Endothelial cell of umbilical vein (primary cell): ENCODE data around the gene CDK18. TPM values are rescaled to one million over a fixed set of nuclear protein-coding genes. Genes with fewer than 3 reads are reported as not detected.

Source experiments
- BruUV-seq: library from RNA; stranded (reverse); fragments of 400-500 nt; replicated peaks from 2 replicates; lab custom pipeline; 2021; lab: Mats Ljungman, UMichigan
- CTCF ChIA-PET: fragments of 300-600, 350-600 bp; sonication (Branson Sonifier 250); formaldehyde crosslinking; loops from one replicate; lab custom pipeline; 2021; ENCODE audit warnings: antibody characterized with exemption, inconsistent platforms; lab: Charles Lee
- POLR2A ChIA-PET: fragments of 300-600, 350-600 bp; sonication (Branson Sonifier 250); formaldehyde crosslinking; loops from one replicate; lab custom pipeline; 2021; ENCODE audit warnings: antibody characterized with exemption, inconsistent platforms; lab: Charles Lee
- DNase-seq: peaks from one replicate; pipeline ENCODE4 v3.0.0-alpha.2; 2011; ENCODE audit warnings: low read depth, low spot score
- FAIRE-seq: peaks from 2 replicates; lab custom pipeline; 2011; peaks lifted over from hg19 to GRCh38; lab: Jason Lieb, UNC
- H2AFZ ChIP-seq: 2 replicates; pipeline ENCODE4 v1.6.0; 2012; ENCODE audit warnings: low read depth, low read length, control low read depth, inconsistent platforms
- H3K27ac ChIP-seq: 2 replicates; pipeline ENCODE4 v1.5.1; 2011; ENCODE audit warnings: low read depth, mild to moderate bottlenecking, control low read depth, low read length, moderate library complexity; ENCODE audit not compliant: insufficient read depth
- H3K27me3 ChIP-seq, 2 experiments: 2 replicates each; pipeline versions ENCODE4 v1.6.0 to v1.6.1; 2011; ENCODE audit warnings: low read length in 2 of 2, mixed read lengths in 1 of 2; ENCODE audit not compliant: control insufficient read depth in 2 of 2, insufficient read depth in 2 of 2
- H3K36me3 ChIP-seq, 2 experiments: 2 replicates in 1 of 2; 3 replicates in 1 of 2; pipeline ENCODE4 v1.5.1; 2011; ENCODE audit warnings: low read length in 2 of 2, mild to moderate bottlenecking in 1 of 2, moderate library complexity in 1 of 2; ENCODE audit not compliant: control insufficient read depth in 2 of 2, insufficient read depth in 2 of 2; ENCODE audit errors: extremely low read depth in 1 of 2
- H3K4me1 ChIP-seq: 3 replicates; pipeline ENCODE4 v1.5.1; 2011; ENCODE audit warnings: mild to moderate bottlenecking, low read length; ENCODE audit not compliant: control insufficient read depth, insufficient read depth; ENCODE audit errors: extremely low read depth
- H3K4me2 ChIP-seq: 2 replicates; pipeline ENCODE4 v1.6.1; 2011; ENCODE audit warnings: low read length, control low read depth, mixed read lengths; ENCODE audit not compliant: insufficient read depth
- H3K4me3 ChIP-seq, 3 experiments: fragments of 200-600 bp in 1 of 3; sonication (generic), shearing (Covaris generic) in 1 of 3; replicated peaks in 1 of 3; 2 replicates each; pipeline ENCODE4 v1.5.1; 2011 to 2016; ENCODE audit warnings: control low read depth in 3 of 3, low read length in 3 of 3, mild to moderate bottlenecking in 2 of 3, inconsistent platforms in 1 of 3, low read depth in 1 of 3, moderate library complexity in 1 of 3; ENCODE audit not compliant: insufficient read depth in 1 of 3
- H3K79me2 ChIP-seq: 2 replicates; pipeline ENCODE4 v1.6.0; 2012; ENCODE audit warnings: low read length, inconsistent platforms; ENCODE audit not compliant: control insufficient read depth, insufficient read depth
- H3K9ac ChIP-seq: replicated peaks from 2 replicates; pipeline ENCODE3; 2011; ENCODE audit warnings: low read length, control low read depth; ENCODE audit not compliant: insufficient read depth; ENCODE audit errors: extremely low read depth
- H3K9me1 ChIP-seq: replicated peaks from 3 replicates; pipeline ENCODE4 v1.6.0; 2011; ENCODE audit warnings: mild to moderate bottlenecking, low read length; ENCODE audit not compliant: control insufficient read depth, insufficient read depth; ENCODE audit errors: extremely low read depth
- H3K9me3 ChIP-seq: replicated peaks from 2 replicates; pipeline ENCODE4 v1.5.1; 2012; ENCODE audit warnings: low read length, inconsistent platforms; ENCODE audit not compliant: control insufficient read depth, insufficient read depth
- H4K20me1 ChIP-seq: replicated peaks from 2 replicates; pipeline ENCODE3; 2011; ENCODE audit warnings: mild to moderate bottlenecking, low read length; ENCODE audit not compliant: control insufficient read depth, insufficient read depth; ENCODE audit errors: extremely low read depth
- CTCF ChIP-seq, 2 donors: IDR thresholded peaks; 1 replicate in 1 of 2; 2 replicates in 1 of 2; pipeline ENCODE4 v1.5.1; 2011; ENCODE audit warnings: low read length in 2 of 2, mild to moderate bottlenecking in 2 of 2, moderate library complexity in 2 of 2, control low read depth in 1 of 2, inconsistent platforms in 1 of 2, low read depth in 1 of 2; ENCODE audit not compliant: insufficient read depth in 1 of 2; ENCODE audit errors: extremely low read depth in 1 of 2
- EZH2 ChIP-seq: IDR thresholded peaks from 2 replicates; pipeline ENCODE4 v1.6.1; 2012; ENCODE audit warnings: borderline replicate concordance, low read depth, mild to moderate bottlenecking, moderate library complexity, low read length, inconsistent platforms; ENCODE audit not compliant: severe bottlenecking
- FOS ChIP-seq: IDR thresholded peaks from 2 replicates; pipeline ENCODE4 v1.6.1; 2011; ENCODE audit warnings: mild to moderate bottlenecking, low read length, moderate library complexity, borderline replicate concordance; ENCODE audit not compliant: insufficient read depth
- GATA2 ChIP-seq: IDR thresholded peaks from 2 replicates; pipeline ENCODE4 v1.7.0; 2011; ENCODE audit warnings: low read depth, mild to moderate bottlenecking, moderate library complexity, mixed read lengths, low read length; ENCODE audit not compliant: insufficient read length, insufficient read depth
- JUN ChIP-seq: IDR thresholded peaks from 2 replicates; pipeline ENCODE4 v1.6.1; 2011; ENCODE audit warnings: borderline replicate concordance, low read depth; ENCODE audit not compliant: insufficient read length, insufficient read depth
- MAX ChIP-seq: IDR thresholded peaks from 2 replicates; pipeline ENCODE4 v1.6.1; 2011; ENCODE audit not compliant: insufficient read depth, insufficient read length
- MYC ChIP-seq: IDR thresholded peaks from one replicate; pipeline ENCODE4 v1.6.1; 2011; ENCODE audit warnings: mild to moderate bottlenecking, low read depth, low read length
- POLR2A ChIP-seq: IDR thresholded peaks from 2 replicates; pipeline ENCODE4 v1.6.1; 2012; ENCODE audit warnings: low read depth, mild to moderate bottlenecking, control low read depth, low read length
- POLR2AphosphoS5 ChIP-seq: IDR thresholded peaks from 2 replicates; pipeline ENCODE4 v1.6.1; 2012; ENCODE audit warnings: low read depth, mild to moderate bottlenecking, control low read depth, low read length, moderate library complexity; ENCODE audit not compliant: insufficient read depth
- dilution Hi-C: fragments of 300-500 bp; cut with MboI; formaldehyde crosslinking; loops from one replicate; pipeline ENCODE4 v1.15.0; 2019; ENCODE audit warnings: low sequenced_read_pairs; ENCODE audit not compliant: extremely low pct_ligation_motif_present
- intact Hi-C: fragments of 100-400 bp; cut with micrococcal nuclease; formaldehyde crosslinking; loops from one replicate; pipeline ENCODE4 v1.10.0; 2022
- polyA plus RNA-seq, 4 experiments: library from polyadenylated mRNA; depleted of rRNA in 3 of 4; stranded (reverse) in 3 of 4; unstranded in 1 of 4; fragments of >200 nt; gene quantifications; 2 replicates each; pipeline versions ENCODE4 v1.2.1 to v1.2.3, GENCODE V29; 2011 to 2012; ENCODE audit warnings: missing spikeins in 1 of 4
- total RNA-seq: library from RNA; stranded (reverse); gene quantifications from 2 replicates; pipeline ENCODE4 v1.2.3, GENCODE V29; 2021

Gene CDK18
- total and polyA plus RNA-seq, 2 donors (not counting 3 experiments of a cell fraction or from before 2014, with no cell fraction given) = 0.17 to 1.2 TPM

- Histone ChIP-seq H3K36me3 (no peaks in the 10 kb centered on the region), H3K4me3 (no peak overlapping the region), H3K9ac (no peak overlapping the region), H3K27ac (no peak overlapping the region), H3K79me2 (no peaks in the 10 kb centered on the region), H3K9me1 (no peaks in the 10 kb centered on the region), H4K20me1 (no peaks in the 10 kb centered on the region), H3K4me1 (no peaks in the 10 kb centered on the region), H3K9me3 (no peaks in the 10 kb centered on the region), H3K27me3 (peaks cover 11 to 21% of the 10 kb centered on the region in 2 experiments), H3K4me2 (no peak overlapping the region), H2AFZ (no peak overlapping the region)
- ChIA-PET CTCF (interaction anchor here (1.1 to 5.8 kb wide), 5 partner anchors 8 to 164 kb away, joined by 3 to 47 read pairs (median 6); no protein-coding TSS in a partner anchor), POLR2A (no interaction called here)
- intact Hi-C loops (no loop called here), dilution Hi-C loops (no loop called here)
- no TSS peak for BruUV-seq
- FAIRE-seq (no peak), DNase-seq (no peak)
- TF ChIP-seq POLR2A = no peak
Observed at GRCh38 chr1:205494115-205494514, 10.4 kb upstream of the CDK18 start.

DNA sequence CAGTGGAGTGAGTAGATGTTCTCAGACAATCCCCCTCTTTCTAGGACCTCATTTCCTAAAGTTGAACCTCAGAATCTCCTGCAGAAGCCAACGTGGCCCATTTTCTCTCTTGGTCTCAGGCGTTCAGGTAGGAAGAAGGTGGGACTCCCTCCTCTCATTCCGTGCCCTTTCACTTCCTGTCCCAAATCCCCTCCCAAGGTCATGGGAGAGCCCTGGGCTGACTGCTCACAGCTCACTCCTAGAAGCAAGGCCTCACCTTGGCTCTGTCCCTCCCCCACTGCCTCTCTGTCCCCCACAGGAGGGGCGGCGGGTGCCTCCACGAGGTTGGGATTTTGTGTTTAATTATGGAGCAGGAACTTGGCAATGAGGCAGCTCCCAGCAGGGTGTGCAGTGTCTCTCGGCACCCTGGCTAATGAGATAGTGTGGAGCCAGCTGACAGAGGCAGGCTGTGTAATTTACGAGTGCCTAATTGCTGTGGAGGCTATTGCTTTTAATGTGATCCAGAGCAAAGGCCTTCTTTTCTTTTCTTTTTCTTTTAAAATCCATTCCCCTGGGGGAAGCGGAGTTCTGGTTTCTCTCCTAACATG, 9.1 kb upstream of the CDK18 start:
- H3K4me3 ChIP-seq = no peak overlapping the region
- dilution Hi-C loops = no loop called here
- H3K9me1 ChIP-seq = no peaks in the 10 kb centered on the region
- H3K79me2 ChIP-seq = no peaks in the 10 kb centered on the region
- no peak overlapping the region for H3K4me2 ChIP-seq
- H2AFZ ChIP-seq = no peak overlapping the region
- H3K27me3 ChIP-seq = peaks cover 7 to 21% of the 10 kb centered on the region in 2 experiments
- BruUV-seq = no TSS peak
- TF ChIP-seq CTCF (IDR thresholded peaks at IDR 0.05; ENCODE audit: extremely low read depth in 1 of 2, insufficient read depth in 1 of 2, low read depth in 1 of 2, low read length in 2 of 2) = no peak
- TF ChIP-seq POLR2A = no peak
- TF ChIP-seq MAX = no peak
- no peak for TF ChIP-seq FOS
- no peak for TF ChIP-seq JUN
- no peak for TF ChIP-seq MYC
- no peak for TF ChIP-seq EZH2
- TF ChIP-seq GATA2 = no peak
- no peak for TF ChIP-seq POLR2AphosphoS5
- FAIRE-seq = no peak
- intact Hi-C loops = no loop called here
- no peak overlapping the region for H3K27ac ChIP-seq
- no peaks in the 10 kb centered on the region for H4K20me1 ChIP-seq
- ChIA-PET CTCF (interaction anchor here (1.5 to 8.9 kb wide), 3 partner anchors 8 to 141 kb away, joined by 7 to 96 read pairs (median 47); no protein-coding TSS in a partner anchor), POLR2A (no interaction called here)
- DNase-seq = no peak
- no peaks in the 10 kb centered on the region for H3K36me3 ChIP-seq
- no peak overlapping the region for H3K9ac ChIP-seq
- H3K9me3 ChIP-seq = no peaks in the 10 kb centered on the region
- H3K4me1 ChIP-seq = no peaks in the 10 kb centered on the region
